Aorta (tissue), 5 donors: ENCODE data around the gene GRB10. TPM values are rescaled to one million over a fixed set of nuclear protein-coding genes. Genes with fewer than 3 reads are reported as not detected.

ENCODE experiments used
- ATAC-seq: fragments of 200-7000 bp; cut with Tn5 transposase; one replicate; pipeline ENCODE4 v1.9.1; 2022; ENCODE audit warnings: moderate library complexity; ENCODE audit not compliant: low FRiP score
- DNase-seq, 2 donors: peaks; one replicate each; pipeline ENCODE4 v3.0.0-alpha.2; 2020
- H3K27ac ChIP-seq, 2 donors: one replicate each; pipeline ENCODE4 v1.5.1; 2013; ENCODE audit warnings: low read length in 2 of 2, mild to moderate bottlenecking in 2 of 2, moderate library complexity in 2 of 2, control low read depth in 1 of 2, inconsistent platforms in 1 of 2, low read depth in 1 of 2
- H3K27me3 ChIP-seq, 2 donors: one replicate each; pipeline ENCODE4 v1.6.1; 2013; ENCODE audit warnings: control low read depth in 1 of 2, low read length in 1 of 2, mild to moderate bottlenecking in 1 of 2, moderate library complexity in 1 of 2; ENCODE audit not compliant: insufficient read depth in 2 of 2, control insufficient read depth in 1 of 2
- H3K36me3 ChIP-seq, 2 donors: one replicate each; pipeline ENCODE4 v1.6.1; 2013; ENCODE audit warnings: control low read depth in 1 of 2, low read length in 1 of 2, mild to moderate bottlenecking in 1 of 2; ENCODE audit not compliant: insufficient read depth in 2 of 2, control insufficient read depth in 1 of 2
- H3K4me1 ChIP-seq, 2 donors: one replicate each; pipeline ENCODE4 v1.6.1; 2013; ENCODE audit warnings: low read length in 2 of 2, control low read depth in 1 of 2, mild to moderate bottlenecking in 1 of 2, moderate library complexity in 1 of 2; ENCODE audit not compliant: insufficient read depth in 2 of 2, control insufficient read depth in 1 of 2
- H3K4me3 ChIP-seq, 2 donors: one replicate each; pipeline ENCODE4 v1.5.1; 2013; ENCODE audit warnings: low read length in 2 of 2, control low read depth in 1 of 2, mild to moderate bottlenecking in 1 of 2
- H3K9me3 ChIP-seq: one replicate; pipeline ENCODE4 v1.6.1; 2013; ENCODE audit warnings: mild to moderate bottlenecking, low read length; ENCODE audit not compliant: control insufficient read depth
- WGBS, 2 donors: extraction: QIAGEN DNeasy Blood & Tissue Kit; methylation state at CpG; one replicate each; pipeline ENCODE4 v1.1.7; 2013; 5-methylcytosine and 5-hydroxymethylcytosine counted together
- intact Hi-C, 2 donors: fragments of 100-400 bp; cut with DNase I; formaldehyde crosslinking; loops; one replicate each; pipeline versions ENCODE4 v1.14.2 to v1.15.0; 2022
- polyA plus RNA-seq, 2 donors: library from polyadenylated mRNA; stranded (reverse); fragments of 200-250 nt; gene quantifications; one replicate each; pipeline ENCODE4 v1.2.3, GENCODE V29; 2013
- total RNA-seq, 2 donors: library from RNA; stranded (reverse); fragmentation: NEBNext Ultra II Directional; extraction: Animal tissue kit (Norgen Biotek cat#: 25700); gene quantifications; one replicate each; pipeline ENCODE4 v1.2.1, GENCODE V29; 2021
- donor health status: healthy with polysubstance abuse.
- donor health status: Bipolar disorder and iron deficiency.
- donor health status: DM: no; HTN: no; CAD: no.
- donor health status: DM: no; HTN: no; CAD: no.
- donor health status: DM: yes; HTN: yes; CAD: no.

GRB10 gene
- total and polyA plus RNA-seq, 4 donors: 11.8 to 108 (median 63.8) TPM

GRCh38 chr7:50676740-50677637 is 105.7 kb downstream of the GRB10 start:
- ATAC-seq: no peak
- Histone ChIP-seq H3K27ac (peak overlapping the region in 1 of 2 donors; percentile 19), H3K4me3 (no peak overlapping the region), H3K36me3 (no peaks in the 10 kb centered on the region), H3K9me3 (no peaks in the 10 kb centered on the region), H3K27me3 (no peaks in the 10 kb centered on the region), H3K4me1 (peaks cover 0 to 6% of the 10 kb centered on the region in 2 donors)
- DNase-seq: no peak
- WGBS, 2 donors: 58% methylated on average over 13 of the region's 13 CpGs
- intact Hi-C loops: loop anchor here (5.0 kb wide), 3 partner anchors 60 to 465 kb away; no protein-coding TSS in a partner anchor

GRCh38 chr7:50676079-50676478 is 106.6 kb downstream of the GRB10 start:
- ATAC-seq: no peak
- H3K4me1 ChIP-seq: peaks cover 0 to 6% of the 10 kb centered on the region in 2 donors
- no peak overlapping the region for H3K27ac ChIP-seq

GRCh38 chr7:50674896-50675835 is 107.5 kb downstream of the GRB10 start:
- 79 to 83% methylated on average over 11 of the region's 11 CpGs for WGBS, 2 donors
- no peaks in the 10 kb centered on the region for H3K36me3 ChIP-seq
- H3K4me1 ChIP-seq: peaks cover 0 to 6% of the 10 kb centered on the region in 2 donors
- no peaks in the 10 kb centered on the region for H3K27me3 ChIP-seq
- intact Hi-C loops: loop anchor here (5.0 kb wide), 3 partner anchors 58 to 467 kb away; no protein-coding TSS in a partner anchor
- no peak for DNase-seq
- no peak for ATAC-seq
- H3K4me3 ChIP-seq: no peak overlapping the region
- no peaks in the 10 kb centered on the region for H3K9me3 ChIP-seq
- no peak overlapping the region for H3K27ac ChIP-seq

More at GRCh38 chr7:50676079-50676478, 106.6 kb downstream of the GRB10 start:
- H3K36me3 ChIP-seq: no peaks in the 10 kb centered on the region
- 67% methylated on average over 5 of the region's 5 CpGs for WGBS, 2 donors
- H3K9me3 ChIP-seq: no peaks in the 10 kb centered on the region
- no peak overlapping the region for H3K4me3 ChIP-seq
- no peaks in the 10 kb centered on the region for H3K27me3 ChIP-seq
- DNase-seq: no peak
- intact Hi-C loops: loop anchor here (5.0 kb wide), 3 partner anchors 59 to 466 kb away; no protein-coding TSS in a partner anchor

- 86 to 92% methylated on average over 10 of the region's 10 CpGs for WGBS, 2 donors
- H3K9me3 ChIP-seq: no peaks in the 10 kb centered on the region
- no peak for ATAC-seq
- no peak for DNase-seq
- intact Hi-C loops: no loop called here
- H3K27ac ChIP-seq: no peak overlapping the region
- H3K36me3 ChIP-seq: no peaks in the 10 kb centered on the region
- peaks cover 0 to 6% of the 10 kb centered on the region in 2 donors for H3K4me1 ChIP-seq
- no peaks in the 10 kb centered on the region for H3K27me3 ChIP-seq
- H3K4me3 ChIP-seq: no peak overlapping the region
Observed at GRCh38 chr7:50674299-50674698, 108.4 kb downstream of the GRB10 start.

GRCh38 chr7:50673096-50673495 is 109.6 kb downstream of the GRB10 start:
- Histone ChIP-seq H3K4me1 (peaks cover 0 to 7% of the 10 kb centered on the region in 2 donors), H3K27me3 (no peaks in the 10 kb centered on the region), H3K4me3 (no peak overlapping the region), H3K36me3 (no peaks in the 10 kb centered on the region), H3K9me3 (no peaks in the 10 kb centered on the region), H3K27ac (no peak overlapping the region)
- ATAC-seq (no peak), DNase-seq (no peak)
- intact Hi-C loops: no loop called here
- WGBS, 2 donors: 94 to 95% methylated on average over 10 of the region's 10 CpGs

GRCh38 chr7:50672045-50672444 is 110.7 kb downstream of the GRB10 start:
- no peak for DNase-seq
- H3K9me3 ChIP-seq: no peaks in the 10 kb centered on the region
- H3K4me3 ChIP-seq: no peak overlapping the region
- no peak overlapping the region for H3K27ac ChIP-seq
- no peaks in the 10 kb centered on the region for H3K36me3 ChIP-seq
- WGBS, 2 donors: 95 to 97% methylated on average over 11 of the region's 11 CpGs
- H3K27me3 ChIP-seq: no peaks in the 10 kb centered on the region
- no peak for ATAC-seq
- intact Hi-C loops: no loop called here
- H3K4me1 ChIP-seq: peaks cover 0 to 2% of the 10 kb centered on the region in 2 donors

- no peak overlapping the region for H3K27ac ChIP-seq
- H3K4me3 ChIP-seq: no peak overlapping the region
- H3K4me1 ChIP-seq: peaks cover 0 to 2% of the 10 kb centered on the region in 2 donors
- ATAC-seq (no peak), DNase-seq (no peak)
- no peaks in the 10 kb centered on the region for H3K27me3 ChIP-seq
- H3K36me3 ChIP-seq: no peaks in the 10 kb centered on the region
- intact Hi-C loops: no loop called here
- 42 to 52% methylated on average over 9 of the region's 9 CpGs for WGBS, 2 donors
- no peaks in the 10 kb centered on the region for H3K9me3 ChIP-seq
Observed at GRCh38 chr7:50671386-50671785, 111.3 kb downstream of the GRB10 start.

- DNase-seq (no peak), ATAC-seq (no peak)
- Histone ChIP-seq H3K27me3 (no peaks in the 10 kb centered on the region), H3K4me3 (no peak overlapping the region), H3K27ac (no peak overlapping the region), H3K9me3 (no peaks in the 10 kb centered on the region), H3K36me3 (no peaks in the 10 kb centered on the region), H3K4me1 (peaks cover 2 to 4% of the 10 kb centered on the region in 2 donors)
- 32 to 33% methylated on average over 3 of the region's 3 CpGs for WGBS, 2 donors
- intact Hi-C loops: no loop called here
Observed at GRCh38 chr7:50669890-50670289, 112.8 kb downstream of the GRB10 start.
